Activated CD8-positive, alpha-beta T cell treated with anti-CD3 and anti-CD28 coated beads, Interleukin-2, amount 10 ng/mL, durations not matched to agents 7 days and 5 days (primary cell): ENCODE measurements around the gene CYTH2. TPM values are rescaled to one million over a fixed set of nuclear protein-coding genes. Genes with fewer than 3 reads are reported as not detected.

Source experiments
- ATAC-seq: fragments of 150-1000 bp; cut with Tn5 transposase; one replicate; pipeline ENCODE4 v1.10.0; 2021; ENCODE audit warnings: moderate library complexity
- CTCF ChIA-PET: fragments of 350-600 bp; sonication (Branson Sonifier 250); formaldehyde crosslinking; loops from one replicate; lab custom pipeline; 2021; ENCODE audit warnings: antibody characterized with exemption; lab: Charles Lee
- POLR2A ChIA-PET: fragments of 350-600 bp; sonication (Branson Sonifier 250); formaldehyde crosslinking; loops from one replicate; lab custom pipeline; 2021; ENCODE audit warnings: antibody characterized with exemption; lab: Charles Lee
- DNase-seq: peaks from one replicate; pipeline ENCODE4 v3.0.0-alpha.2; 2020
- H3K27ac Mint-ChIP-seq: one replicate; pipeline ENCODE4 v1.8.0; 2021; ENCODE audit warnings: mild to moderate bottlenecking, mixed read lengths
- H3K27me3 Mint-ChIP-seq: one replicate; pipeline ENCODE4 v1.8.0; 2021; ENCODE audit warnings: low read depth, mixed read lengths
- H3K36me3 Mint-ChIP-seq: one replicate; pipeline ENCODE4 v1.8.0; 2021; ENCODE audit warnings: low read depth, mixed read lengths
- H3K4me1 Mint-ChIP-seq: one replicate; pipeline ENCODE4 v1.8.0; 2021; ENCODE audit warnings: low read depth, mixed read lengths
- H3K4me3 Mint-ChIP-seq: one replicate; pipeline ENCODE4 v1.8.0; 2021; ENCODE audit warnings: mild to moderate bottlenecking, mixed read lengths
- H3K9me3 Mint-ChIP-seq: one replicate; pipeline ENCODE4 v1.8.0; 2022; ENCODE audit warnings: mixed read lengths; ENCODE audit not compliant: insufficient read depth
- total RNA-seq, 2 experiments: library from RNA; stranded (reverse); gene quantifications; one replicate each; pipeline ENCODE4 v1.2.3, GENCODE V29; 2021

Gene CYTH2
- total RNA-seq, 2 experiments from 2014 or later, result 48.3 to 50.3 TPM

DNA sequence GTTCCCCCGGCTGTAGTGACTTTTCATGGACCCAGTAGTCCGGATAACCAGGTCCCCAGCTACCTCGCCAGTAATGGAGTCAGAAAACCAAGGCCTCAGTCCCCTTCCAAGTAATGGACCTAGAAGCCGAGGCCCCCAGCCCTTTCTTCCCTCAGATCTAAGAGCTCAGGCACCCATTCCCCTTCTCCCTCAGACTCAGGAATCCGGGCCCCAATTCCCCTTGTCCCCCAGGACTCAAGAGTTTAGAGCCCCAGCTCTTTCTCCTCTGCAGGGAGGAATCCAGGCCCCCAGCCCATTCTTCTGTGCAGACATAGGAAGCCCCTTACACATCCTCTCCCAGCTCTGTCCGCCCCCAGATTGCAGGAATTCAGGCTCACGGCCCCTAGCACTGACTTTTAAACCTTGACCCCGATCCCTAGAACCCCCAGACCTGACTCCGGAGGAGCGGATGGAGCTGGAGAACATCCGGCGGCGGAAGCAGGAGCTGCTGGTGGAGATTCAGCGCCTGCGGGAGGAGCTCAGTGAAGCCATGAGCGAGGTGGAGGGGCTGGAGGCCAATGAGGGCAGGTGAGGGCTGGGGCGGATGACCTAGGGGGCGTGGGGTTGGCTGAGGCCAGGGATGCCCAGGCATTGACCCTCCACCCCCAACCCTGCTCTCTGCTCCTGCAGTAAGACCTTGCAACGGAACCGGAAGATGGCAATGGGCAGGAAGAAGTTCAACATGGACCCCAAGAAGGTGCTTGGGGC lies 938 bp downstream of the CYTH2 start:
- ChIA-PET POLR2A (interaction anchor here (0.7 kb wide), 1 partner anchor 79 kb away, joined by 3 read pairs; the partner anchor contains the start of gene KDELR1), CTCF (interaction anchor here (1.9 kb wide), 1 partner anchor 20 kb away, joined by 12 read pairs; no protein-coding TSS in a partner anchor)
- Mint-ChIP-seq H3K4me1 (peaks cover 29% of the 10 kb centered on the region), H3K36me3 (peaks cover 34% of the 10 kb centered on the region), H3K27ac (peak overlapping the region; percentile 16), H3K9me3 (no peaks in the 10 kb centered on the region), H3K4me3 (peak overlapping the region; percentile 79), H3K27me3 (no peaks in the 10 kb centered on the region)
- ATAC-seq (no peak), DNase-seq (no peak)

DNA sequence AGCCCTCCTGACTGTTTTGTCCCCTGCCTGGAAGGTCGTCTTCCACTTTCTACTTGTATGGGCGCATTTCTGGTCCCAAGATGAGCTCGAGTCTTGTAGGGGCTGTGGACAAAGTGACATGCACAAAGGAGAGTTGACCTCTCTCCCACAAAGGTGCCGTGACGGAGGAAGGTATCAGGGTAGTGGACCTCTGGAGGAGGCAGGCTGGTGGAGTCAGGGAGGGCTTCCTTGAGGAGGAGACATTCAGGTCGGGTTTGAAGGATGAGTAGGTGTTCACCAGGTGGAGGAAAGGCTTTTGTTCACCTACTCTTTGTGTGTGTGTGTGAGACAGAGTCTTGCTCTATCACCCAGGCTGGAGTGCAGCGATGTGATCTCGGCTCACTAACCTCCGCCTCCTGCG lies 1.7 kb downstream of the CYTH2 start:
- H3K36me3 Mint-ChIP-seq, result peaks cover 42% of the 10 kb centered on the region
- peak overlapping the region; percentile 79 for H3K4me3 Mint-ChIP-seq
- no peaks in the 10 kb centered on the region for H3K9me3 Mint-ChIP-seq
- DNase-seq (no peak), ATAC-seq (no peak)
- H3K27ac Mint-ChIP-seq, result peak overlapping the region; percentile 16
- ChIA-PET CTCF (interaction anchor here (1.9 kb wide), 1 partner anchor 19 kb away, joined by 12 read pairs; no protein-coding TSS in a partner anchor), POLR2A (no interaction called here)
- no peaks in the 10 kb centered on the region for H3K27me3 Mint-ChIP-seq
- H3K4me1 Mint-ChIP-seq, result peaks cover 29% of the 10 kb centered on the region

DNA sequence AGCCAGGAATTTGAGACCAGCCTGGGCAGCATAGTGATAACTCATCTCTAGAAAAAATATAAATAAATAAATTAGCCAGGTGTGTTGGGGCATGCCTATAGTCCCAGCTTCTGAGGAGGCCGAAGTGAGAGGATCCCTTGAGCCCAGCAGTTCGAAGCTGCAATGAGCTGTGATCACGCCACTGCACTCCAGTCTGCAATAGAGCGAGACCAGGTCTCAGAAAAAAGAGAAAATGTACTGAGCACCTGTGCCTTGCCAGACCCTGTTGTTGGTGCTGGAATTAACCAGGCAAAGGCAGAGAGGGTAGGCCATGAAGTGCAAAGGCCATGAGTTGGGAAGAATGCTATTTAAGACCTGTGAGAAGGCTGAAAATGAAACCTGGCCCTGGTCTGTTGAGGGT lies 2.7 kb downstream of the CYTH2 start:
- CTCF ChIA-PET, result no interaction called here
- no peak overlapping the region for H3K27ac Mint-ChIP-seq

DNA sequence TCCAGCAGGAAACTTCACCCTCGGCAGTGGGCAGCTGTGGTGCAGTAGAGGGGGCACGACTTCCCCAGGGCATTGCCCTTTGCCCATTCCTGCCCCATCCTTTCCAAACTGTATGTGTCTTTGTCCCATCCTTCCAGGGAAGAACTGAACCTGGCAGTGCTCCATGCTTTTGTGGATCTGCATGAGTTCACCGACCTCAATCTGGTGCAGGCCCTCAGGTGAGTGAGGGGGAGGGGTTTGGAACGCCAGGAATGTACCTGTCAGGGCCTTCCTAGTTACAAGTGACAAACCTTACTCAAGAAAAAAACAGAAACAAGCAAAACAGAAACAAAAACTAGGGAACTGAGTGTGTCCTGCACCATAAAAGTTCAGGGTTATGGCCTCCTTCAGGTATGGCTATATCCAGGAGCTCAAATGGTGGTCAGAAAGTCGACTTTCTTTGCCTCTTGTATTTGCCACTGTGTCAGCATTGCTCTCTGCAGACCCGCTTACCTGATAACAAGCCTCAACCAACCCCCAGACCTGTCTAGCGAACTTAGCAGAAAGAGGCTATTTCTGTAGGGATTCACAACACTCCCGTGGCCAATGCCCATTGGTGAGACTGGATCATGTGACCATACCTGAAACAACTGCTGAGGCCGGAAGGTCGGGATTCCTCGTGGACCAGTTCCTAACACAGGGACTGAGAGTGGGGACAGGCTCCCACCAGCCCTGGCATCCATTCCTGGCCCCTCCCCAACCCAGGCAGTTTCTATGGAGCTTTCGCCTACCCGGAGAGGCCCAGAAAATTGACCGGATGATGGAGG lies 4.2 kb downstream of the CYTH2 start:
- H3K36me3 Mint-ChIP-seq, result peaks cover 46% of the 10 kb centered on the region
- H3K4me1 Mint-ChIP-seq, result peaks cover 22% of the 10 kb centered on the region
- CTCF ChIA-PET, result no interaction called here
- no peaks in the 10 kb centered on the region for H3K9me3 Mint-ChIP-seq
- H3K27ac Mint-ChIP-seq, result no peak overlapping the region
- H3K27me3 Mint-ChIP-seq, result no peaks in the 10 kb centered on the region
- ATAC-seq (no peak), DNase-seq (no peak)
- H3K4me3 Mint-ChIP-seq, result no peak overlapping the region
- POLR2A ChIA-PET, result no interaction called here

More for the DNA sequence above, 2.7 kb downstream of the CYTH2 start:
- POLR2A ChIA-PET, result no interaction called here
- Mint-ChIP-seq H3K36me3 (peaks cover 46% of the 10 kb centered on the region), H3K9me3 (no peaks in the 10 kb centered on the region), H3K27me3 (no peaks in the 10 kb centered on the region), H3K4me1 (peaks cover 29% of the 10 kb centered on the region), H3K4me3 (no peak overlapping the region)
- ATAC-seq (no peak), DNase-seq (no peak)

DNA sequence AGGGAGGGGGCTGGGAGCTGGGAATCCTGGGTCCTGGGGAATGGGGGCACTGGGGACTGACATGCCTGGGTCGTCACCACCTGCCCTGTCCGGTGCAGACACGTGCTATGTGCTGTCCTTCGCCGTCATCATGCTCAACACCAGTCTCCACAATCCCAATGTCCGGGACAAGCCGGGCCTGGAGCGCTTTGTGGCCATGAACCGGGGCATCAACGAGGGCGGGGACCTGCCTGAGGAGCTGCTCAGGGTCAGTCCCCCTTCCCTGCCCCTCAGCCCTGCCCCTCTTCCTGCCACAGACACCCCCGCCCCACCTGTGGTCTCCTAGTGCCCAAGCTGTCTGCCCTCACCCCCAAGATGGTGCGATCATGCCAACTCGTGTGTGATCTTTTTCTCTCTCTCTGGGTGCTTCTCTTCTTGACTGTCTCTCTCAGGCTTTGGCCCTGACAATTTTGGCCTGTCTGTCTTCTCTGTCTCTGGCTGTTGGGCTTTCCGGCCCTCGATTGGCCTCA lies 5.0 kb downstream of the CYTH2 start:
- CTCF ChIA-PET, result no interaction called here
- H3K36me3 Mint-ChIP-seq, result peaks cover 49% of the 10 kb centered on the region
- H3K9me3 Mint-ChIP-seq, result no peaks in the 10 kb centered on the region
- ATAC-seq, result no peak
- DNase-seq, result no peak
- H3K27me3 Mint-ChIP-seq, result no peaks in the 10 kb centered on the region
- POLR2A ChIA-PET, result no interaction called here
- peaks cover 20% of the 10 kb centered on the region for H3K4me1 Mint-ChIP-seq
- H3K27ac Mint-ChIP-seq, result no peak overlapping the region
- H3K4me3 Mint-ChIP-seq, result no peak overlapping the region

DNA sequence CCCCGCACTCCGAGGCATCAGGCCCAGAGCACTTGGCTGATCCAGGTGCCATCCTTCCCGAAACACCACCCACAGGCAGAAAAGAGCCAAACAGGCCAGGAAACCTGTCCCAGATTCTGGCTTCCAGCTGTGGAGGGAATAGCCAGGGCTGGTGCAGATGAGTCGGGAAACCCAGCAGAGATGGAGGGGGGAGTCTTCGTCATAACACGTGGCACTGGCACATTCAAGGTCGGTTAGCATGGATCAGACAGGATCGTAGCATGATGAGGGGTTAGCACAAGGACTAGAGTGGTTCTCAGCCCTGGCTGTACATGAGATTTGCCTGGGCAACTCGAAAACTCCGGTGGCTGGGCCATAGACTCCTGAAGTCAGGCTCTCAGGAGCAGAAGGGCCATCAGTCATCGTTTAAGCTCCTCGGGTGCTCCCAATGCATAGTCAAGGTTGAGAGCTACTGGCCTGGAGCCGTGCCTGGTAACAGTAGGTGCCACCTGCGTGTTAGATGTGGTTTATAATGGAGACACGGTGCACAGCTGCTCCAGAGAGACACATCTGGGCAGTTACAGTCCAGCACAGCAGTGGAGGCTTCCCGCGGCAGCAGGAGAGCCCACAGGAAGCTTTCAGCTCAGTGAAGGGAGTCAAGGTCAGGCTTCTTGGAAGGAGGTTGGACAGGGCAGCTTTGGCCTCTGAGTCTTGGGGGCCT lies 6.3 kb downstream of the CYTH2 start:
- DNase-seq, result no peak
- Mint-ChIP-seq H3K4me3 (no peak overlapping the region), H3K27me3 (no peaks in the 10 kb centered on the region), H3K36me3 (peaks cover 58% of the 10 kb centered on the region), H3K9me3 (no peaks in the 10 kb centered on the region), H3K27ac (peak overlapping the region; percentile 49), H3K4me1 (peaks cover 25% of the 10 kb centered on the region)
- ChIA-PET CTCF (interaction anchor here (1.0 to 1.3 kb wide), 3 partner anchors 14 to 114 kb away, joined by 3 to 8 read pairs (median 4); no protein-coding TSS in a partner anchor), POLR2A (interaction anchor here (1.2 kb wide), 1 partner anchor 144 kb away, joined by 3 read pairs; the partner anchor contains the start of genes RPL18 and SPHK2)
- ATAC-seq, result no peak

DNA sequence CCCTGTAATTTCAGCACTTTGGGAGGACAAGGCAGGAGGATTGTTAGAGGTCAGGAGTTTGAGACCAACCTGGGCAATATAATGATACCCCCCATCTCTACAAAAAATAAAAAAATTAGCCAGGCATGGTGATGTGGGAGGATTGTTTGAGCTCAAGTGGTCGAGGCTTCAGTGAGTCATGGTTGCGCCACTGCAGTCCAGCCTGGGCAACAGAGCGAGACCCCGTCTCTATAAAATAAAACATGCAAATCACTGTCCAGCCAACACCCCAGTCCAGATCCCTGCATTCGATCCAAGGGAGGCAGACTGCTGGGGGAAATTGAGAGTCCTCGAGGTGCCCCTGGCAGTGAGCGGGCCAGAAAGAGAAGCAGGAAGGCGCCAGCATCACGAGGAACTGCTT lies 7.0 kb downstream of the CYTH2 start:
- Mint-ChIP-seq H3K27me3 (no peaks in the 10 kb centered on the region), H3K27ac (no peak overlapping the region), H3K9me3 (no peaks in the 10 kb centered on the region), H3K36me3 (peaks cover 56% of the 10 kb centered on the region), H3K4me1 (peaks cover 28% of the 10 kb centered on the region), H3K4me3 (no peak overlapping the region)
- ATAC-seq (no peak), DNase-seq (no peak)
- ChIA-PET CTCF (interaction anchor here (1.0 to 1.3 kb wide), 2 partner anchors 14 to 113 kb away, joined by 3 to 8 read pairs; no protein-coding TSS in a partner anchor), POLR2A (interaction anchor here (1.2 kb wide), 1 partner anchor 143 kb away, joined by 3 read pairs; the partner anchor contains the start of genes RPL18 and SPHK2)

DNA sequence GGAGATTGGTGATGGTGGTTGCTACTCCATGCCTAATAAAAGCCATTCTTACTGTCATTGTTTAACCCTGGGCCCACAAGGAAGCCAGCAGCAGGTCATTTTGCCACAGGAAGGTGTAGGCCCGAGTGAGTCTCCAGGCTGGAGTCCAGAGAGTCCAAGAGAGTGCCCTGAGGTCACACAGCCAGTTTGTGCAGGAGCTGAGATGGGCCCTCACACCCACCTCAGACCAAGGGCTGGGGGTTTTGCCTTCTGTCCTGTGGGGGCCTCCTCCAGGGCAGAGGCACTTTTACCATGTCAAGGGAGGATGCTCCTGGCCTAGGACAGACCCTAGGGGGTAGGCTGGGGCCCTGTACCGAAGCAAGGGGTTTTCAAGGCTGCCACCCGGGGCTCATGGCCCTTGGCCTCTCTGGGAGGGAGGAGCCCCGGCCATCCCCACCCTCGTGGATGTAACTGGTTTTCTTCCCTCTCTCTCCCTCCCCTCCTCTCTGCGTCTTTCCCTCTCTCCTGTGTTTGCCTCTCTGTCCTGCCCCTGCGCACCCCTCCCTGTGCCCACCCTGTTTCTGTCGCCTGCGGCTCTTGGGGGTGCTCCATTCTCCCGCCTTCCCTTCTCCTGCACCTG lies 8.0 kb downstream of the CYTH2 start:
- ChIA-PET CTCF (no interaction called here), POLR2A (interaction anchor here (0.5 kb wide), 1 partner anchor 86 kb away, joined by 3 read pairs; the partner anchor contains the start of gene KDELR1)
- Mint-ChIP-seq H3K9me3 (no peaks in the 10 kb centered on the region), H3K4me1 (peaks cover 34% of the 10 kb centered on the region), H3K36me3 (peaks cover 49% of the 10 kb centered on the region), H3K4me3 (no peak overlapping the region), H3K27ac (no peak overlapping the region), H3K27me3 (no peaks in the 10 kb centered on the region)
- DNase-seq, result no peak
- no peak for ATAC-seq

DNA sequence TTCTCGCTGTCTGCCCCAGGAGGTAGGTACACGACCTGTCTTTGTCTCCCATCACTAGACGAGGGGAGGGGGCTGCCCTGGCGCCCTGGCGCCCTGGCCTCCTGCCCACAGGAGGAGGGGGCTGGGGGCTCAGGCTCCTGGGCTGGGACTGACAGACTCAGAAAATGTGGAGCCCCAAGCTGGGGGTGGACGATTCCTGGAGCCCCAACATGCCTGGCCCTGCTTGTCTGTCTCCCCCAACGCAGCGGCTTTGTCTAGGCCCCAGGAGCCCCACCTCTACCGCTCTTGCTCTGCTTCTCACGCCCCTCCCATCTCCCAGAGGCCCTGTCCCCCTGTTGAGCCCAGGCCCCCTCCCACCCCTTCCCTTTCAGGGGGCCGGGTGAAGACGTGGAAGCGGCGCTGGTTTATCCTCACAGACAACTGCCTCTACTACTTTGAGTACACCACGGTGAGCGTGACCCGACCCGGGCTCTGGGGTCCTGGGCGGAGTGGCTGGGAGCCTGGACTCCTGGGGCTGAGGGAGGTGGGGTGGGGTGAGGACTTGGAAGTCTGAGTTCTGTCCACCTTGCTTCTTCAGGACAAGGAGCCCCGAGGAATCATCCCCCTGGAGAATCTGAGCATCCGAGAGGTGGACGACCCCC lies 8.6 kb downstream of the CYTH2 start:
- POLR2A ChIA-PET, result no interaction called here
- no peak overlapping the region for H3K4me3 Mint-ChIP-seq
- peaks cover 34% of the 10 kb centered on the region for H3K4me1 Mint-ChIP-seq
- no peaks in the 10 kb centered on the region for H3K9me3 Mint-ChIP-seq
- peaks cover 45% of the 10 kb centered on the region for H3K36me3 Mint-ChIP-seq
- no peaks in the 10 kb centered on the region for H3K27me3 Mint-ChIP-seq
- H3K27ac Mint-ChIP-seq, result no peak overlapping the region
- DNase-seq (no peak), ATAC-seq (no peak)
- CTCF ChIA-PET, result no interaction called here

DNA sequence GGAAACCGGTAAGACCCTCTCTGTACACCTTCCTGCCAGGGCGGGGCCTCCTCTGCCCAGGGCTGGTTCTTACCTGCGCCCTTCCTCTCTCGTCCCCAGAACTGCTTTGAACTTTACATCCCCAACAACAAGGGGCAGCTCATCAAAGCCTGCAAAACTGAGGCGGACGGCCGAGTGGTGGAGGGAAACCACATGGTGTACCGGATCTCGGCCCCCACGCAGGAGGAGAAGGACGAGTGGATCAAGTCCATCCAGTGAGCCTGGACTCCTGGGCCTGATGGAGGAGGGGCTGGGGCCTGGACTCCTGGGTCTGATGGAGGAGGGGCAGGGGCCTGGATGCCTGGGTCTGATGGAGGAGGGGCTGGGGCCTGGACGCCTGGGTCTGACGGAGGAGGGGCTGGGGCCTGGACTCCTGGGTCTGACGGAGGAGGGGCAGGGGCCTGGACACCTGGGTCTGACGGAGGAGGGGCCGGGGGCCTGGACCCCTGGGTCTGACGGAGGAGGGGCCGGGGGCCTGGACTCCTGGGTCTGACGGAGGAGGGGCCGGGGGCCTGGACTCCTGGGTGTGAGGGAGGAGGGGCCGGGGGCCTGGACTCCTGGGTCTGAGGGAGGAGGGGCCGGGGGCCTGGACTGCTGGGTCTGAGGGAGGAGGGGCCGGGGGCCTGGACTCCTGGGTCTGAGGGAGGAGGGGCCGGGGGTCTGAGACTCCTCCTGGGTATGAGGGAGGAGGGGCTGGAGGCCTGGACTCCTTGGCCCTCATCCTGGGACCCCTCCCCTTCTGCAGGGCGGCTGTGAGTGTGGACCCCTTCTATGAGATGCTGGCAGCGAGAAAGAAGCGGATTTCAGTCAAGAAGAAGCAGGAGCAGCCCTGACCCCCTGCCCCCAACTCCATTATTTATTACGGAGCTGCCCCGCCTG lies 9.4 kb downstream of the CYTH2 start:
- peaks cover 33% of the 10 kb centered on the region for H3K4me1 Mint-ChIP-seq

More for the DNA sequence above, 9.4 kb downstream of the CYTH2 start:
- H3K27me3 Mint-ChIP-seq, result no peaks in the 10 kb centered on the region
- no peak overlapping the region for H3K27ac Mint-ChIP-seq
- ATAC-seq (no peak), DNase-seq (no peak)
- peaks cover 38% of the 10 kb centered on the region for H3K36me3 Mint-ChIP-seq
- ChIA-PET POLR2A (interaction anchor here (1.1 kb wide), 1 partner anchor 9 kb away, joined by 3 read pairs; no protein-coding TSS in a partner anchor), CTCF (no interaction called here)
- no peak overlapping the region for H3K4me3 Mint-ChIP-seq
- no peaks in the 10 kb centered on the region for H3K9me3 Mint-ChIP-seq
